NCI-H748 (cell line): ENCODE results near the gene PRDX6.
A peak's percentile ranks its signal among the peaks of the same experiment; 100 is the strongest.
"Not testable (repeated sequence)": the region's sequence is repeated elsewhere in the genome, so short reads cannot be mapped to it uniquely, and the experiment has no call there.

Source experiments
- DNase-seq: peaks from one replicate; lab custom pipeline; 2025; ENCODE audit not compliant: unreplicated experiment; lab: John Stamatoyannopoulos, UW

PRDX6 gene, protein sequence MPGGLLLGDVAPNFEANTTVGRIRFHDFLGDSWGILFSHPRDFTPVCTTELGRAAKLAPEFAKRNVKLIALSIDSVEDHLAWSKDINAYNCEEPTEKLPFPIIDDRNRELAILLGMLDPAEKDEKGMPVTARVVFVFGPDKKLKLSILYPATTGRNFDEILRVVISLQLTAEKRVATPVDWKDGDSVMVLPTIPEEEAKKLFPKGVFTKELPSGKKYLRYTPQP

GRCh38 chr1:173477286-173478093 lies at the start of gene PRDX6:
TSS of gene PRDX6 (plus strand) at chr1:173477335. CDS start at chr1:173477398, 63 bp downstream.
- DNase-seq, result peak; percentile 88

DNA sequence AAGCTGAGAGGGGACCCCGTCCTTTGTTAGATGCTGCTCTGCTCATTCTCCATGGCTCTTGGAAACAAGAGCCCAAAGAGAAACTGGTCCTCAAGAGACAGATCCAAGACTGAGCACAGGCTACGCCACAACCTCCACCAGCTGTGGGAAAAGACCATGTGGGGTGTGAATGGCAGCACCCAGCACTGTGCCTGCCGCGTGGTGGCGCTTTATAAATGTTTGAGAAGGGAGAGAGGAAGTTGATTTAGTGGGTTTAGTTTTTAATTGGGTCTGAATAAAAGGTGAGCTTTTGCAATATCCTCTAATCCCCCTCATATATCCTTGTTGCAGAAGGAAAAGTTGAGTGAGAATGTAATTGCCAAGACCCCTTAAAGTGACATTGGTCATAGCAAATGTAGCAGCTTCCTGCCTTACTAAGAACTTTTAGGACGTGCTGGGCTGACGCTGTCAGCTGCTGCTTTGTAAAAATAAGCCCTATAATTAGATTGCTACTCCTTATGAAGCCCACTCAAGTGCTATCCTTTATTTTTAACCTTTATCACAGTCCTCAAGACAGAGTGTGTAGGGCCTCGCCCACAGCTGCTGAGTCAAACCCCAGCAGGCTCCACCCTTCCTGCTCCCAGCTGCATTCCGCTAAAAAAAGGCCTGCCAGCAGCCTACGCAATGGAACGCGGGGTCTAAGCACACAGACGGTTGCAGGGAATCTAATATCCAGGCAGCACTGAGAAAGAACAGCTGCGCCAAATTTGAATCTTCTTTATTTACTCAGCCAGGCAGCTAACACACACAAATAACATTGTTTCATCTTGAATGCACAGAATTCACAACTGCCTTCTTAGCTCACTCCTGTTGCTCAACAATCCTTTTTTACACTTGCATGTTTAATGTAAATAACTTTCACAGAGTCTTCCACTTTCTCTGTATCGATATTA lies 47.4 kb upstream of the PRDX6 start:
- peak; percentile 24 for DNase-seq

DNA sequence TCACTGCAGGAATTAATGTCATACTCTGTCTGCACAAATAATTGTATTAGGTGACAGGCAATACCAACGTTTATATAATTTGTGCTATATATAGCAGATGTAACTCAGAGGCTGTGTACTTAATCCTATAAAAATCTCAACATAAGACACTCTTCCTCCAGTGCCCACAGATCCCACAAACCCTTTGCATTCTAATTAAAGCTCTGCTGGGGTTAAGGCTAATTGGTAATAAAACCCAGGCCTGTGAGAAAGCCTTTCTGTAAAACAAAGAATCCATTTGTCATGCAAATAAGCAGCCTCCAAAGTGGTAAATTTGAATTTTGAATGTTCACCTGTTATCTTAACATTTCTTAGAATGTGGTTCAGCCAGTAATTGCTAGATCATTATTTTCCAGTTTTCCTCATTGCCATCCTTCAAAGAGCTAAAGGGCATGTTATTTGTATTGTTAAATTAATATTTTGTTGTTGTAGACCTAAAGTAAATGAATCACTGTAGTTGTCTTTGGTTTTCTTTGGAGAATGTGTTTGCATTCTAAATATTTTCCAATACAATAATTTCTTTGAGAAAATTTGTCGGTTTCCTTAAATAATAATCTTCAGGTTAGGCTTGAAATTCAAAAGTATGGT lies 46.3 kb upstream of the PRDX6 start:
- no peak for DNase-seq

DNA sequence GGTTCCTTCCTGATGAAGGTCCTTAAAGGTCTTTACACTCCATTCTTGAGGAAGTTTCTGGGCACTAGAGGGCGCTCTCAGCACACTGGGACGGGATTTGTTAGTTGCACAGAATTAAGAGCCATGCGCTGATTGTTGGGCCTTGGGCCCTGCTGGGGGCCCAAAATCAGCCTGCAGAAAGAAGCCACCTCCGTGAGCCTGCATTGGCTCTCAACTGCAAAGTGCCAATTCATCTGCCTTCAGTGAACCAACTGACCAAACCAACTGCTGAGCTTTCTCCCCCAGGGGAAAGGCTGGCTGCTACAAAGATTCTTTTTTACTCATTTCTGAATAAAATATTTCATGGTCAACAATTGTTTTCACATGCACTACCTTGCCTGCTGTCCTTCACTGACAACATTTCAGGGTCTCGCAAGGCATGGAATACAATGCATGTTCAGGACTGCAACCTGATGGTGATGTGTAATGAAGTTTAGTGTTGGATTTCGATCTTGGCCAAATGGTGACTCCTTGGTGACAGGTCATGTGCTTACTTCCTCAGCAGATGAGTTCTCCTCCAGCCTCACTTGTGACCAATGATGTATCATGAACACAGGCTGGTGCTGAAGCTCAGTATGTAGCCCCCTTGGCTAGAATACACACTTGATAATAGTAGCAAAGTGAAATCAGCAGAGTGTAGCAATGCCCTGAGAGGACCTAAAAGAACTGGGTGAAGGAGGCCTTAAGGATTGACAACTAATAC lies 45.7 kb upstream of the PRDX6 start:
- peak; percentile 75 for DNase-seq

DNA sequence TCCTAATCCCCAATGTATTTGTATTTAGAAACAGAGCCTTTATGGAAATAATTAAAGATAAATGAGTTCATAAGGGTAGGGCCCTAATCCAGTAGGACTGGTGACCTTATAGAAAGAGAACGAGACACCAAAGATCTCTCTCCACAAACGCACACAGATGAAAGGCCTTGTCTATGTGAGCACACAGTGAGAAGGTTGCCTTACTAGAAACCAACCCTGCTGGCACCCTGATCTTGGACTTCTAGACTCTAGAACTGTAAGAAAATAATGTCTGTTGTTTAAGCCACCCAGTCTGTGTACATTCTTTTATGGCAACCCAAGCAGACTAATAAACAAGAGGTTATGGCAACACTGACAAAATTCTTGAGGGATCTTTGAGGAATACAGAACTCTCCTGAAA lies 44.8 kb upstream of the PRDX6 start:
- DNase-seq, result no peak

DNA sequence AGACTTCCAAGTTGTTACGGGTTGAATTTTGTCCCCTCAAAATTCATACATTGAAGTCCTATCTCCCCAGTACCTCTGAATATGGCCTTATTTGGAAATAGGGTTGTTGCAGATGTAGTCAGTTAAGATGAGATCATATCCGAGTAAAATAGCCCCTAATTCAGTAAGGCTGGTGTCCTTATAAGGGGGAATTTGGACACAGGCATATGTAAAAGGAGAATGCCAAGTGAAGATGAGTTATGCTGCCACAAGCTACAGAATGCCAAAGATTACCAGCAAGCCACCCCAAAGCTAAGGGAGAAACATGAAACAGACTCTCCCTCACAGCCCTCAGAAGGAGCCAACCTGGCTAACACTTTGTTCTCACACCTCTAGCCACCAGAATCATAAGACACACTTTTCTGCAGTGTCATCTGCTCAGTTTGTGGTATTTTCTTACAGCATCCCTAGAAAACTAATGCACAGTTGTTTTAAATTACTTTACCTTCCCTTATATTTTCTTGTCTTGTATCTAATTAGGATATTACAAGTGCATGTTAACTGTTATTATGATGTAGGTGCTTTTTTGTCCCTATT lies 43.3 kb upstream of the PRDX6 start:
- no peak for DNase-seq

GRCh38 chr1:173436841-173437428 lies 40.2 kb upstream of the PRDX6 start:
- DNase-seq, result no peak

GRCh38 chr1:173438675-173439074 lies 38.5 kb upstream of the PRDX6 start:
- no peak for DNase-seq

DNA sequence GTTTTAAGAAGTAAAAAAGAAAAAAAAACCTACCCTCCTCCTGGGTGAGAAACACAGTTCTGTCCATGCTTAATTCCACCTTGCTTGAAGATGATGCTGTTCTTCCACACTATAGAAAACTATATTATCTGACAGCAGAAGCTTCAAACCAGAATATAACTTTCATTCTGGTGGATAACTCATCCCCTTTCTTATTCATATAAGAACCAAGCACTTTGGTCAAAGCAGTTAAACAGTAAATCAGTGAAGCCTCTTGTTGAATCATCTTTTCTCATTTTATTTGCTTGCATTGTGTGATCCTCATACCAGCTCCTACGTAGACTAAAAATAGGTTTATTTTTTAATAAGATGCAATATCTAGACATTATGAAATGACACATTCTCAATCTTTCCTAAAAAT lies 36.7 kb upstream of the PRDX6 start:
- no peak for DNase-seq

GRCh38 chr1:173444757-173445156 lies 32.4 kb upstream of the PRDX6 start:
- no peak for DNase-seq

GRCh38 chr1:173445164-173445563 lies 32.0 kb upstream of the PRDX6 start:
- no peak for DNase-seq

DNA sequence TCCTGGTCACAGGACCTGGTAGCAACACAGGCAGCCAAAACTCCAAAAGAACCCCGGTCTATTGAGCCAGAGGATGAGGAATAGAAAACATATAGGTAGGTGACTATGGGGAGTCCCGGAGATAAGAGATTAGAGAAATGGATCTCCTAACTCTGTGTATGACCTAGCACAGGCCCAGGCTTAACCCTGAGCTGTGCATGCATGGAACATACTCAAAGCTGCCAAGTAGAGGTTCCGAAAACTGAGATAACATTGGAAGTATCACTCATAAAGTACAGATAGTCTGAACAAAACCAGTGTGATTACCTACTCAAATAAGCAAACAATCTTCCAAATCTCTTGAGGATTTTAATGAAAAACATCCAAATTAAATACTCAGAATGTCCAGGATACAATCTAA lies 31.5 kb upstream of the PRDX6 start:
- no peak for DNase-seq

DNA sequence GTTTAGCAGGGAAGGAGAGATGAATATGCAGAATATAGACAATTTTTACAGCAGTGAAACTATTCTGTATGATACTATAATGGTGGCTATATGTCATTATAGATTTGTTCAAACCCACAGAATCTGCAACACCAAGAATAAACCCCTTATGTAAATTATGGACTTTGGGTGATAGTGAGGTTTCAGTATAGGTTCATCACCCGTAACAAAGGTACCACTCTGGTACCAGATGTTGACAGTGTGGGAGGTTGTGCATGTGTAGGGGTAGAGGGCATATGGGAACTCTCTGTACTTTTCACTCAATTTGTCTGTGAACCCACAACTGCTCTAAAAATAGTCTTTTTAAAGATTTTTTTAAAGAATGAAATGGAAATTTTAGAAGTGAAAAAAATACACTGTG lies 29.9 kb upstream of the PRDX6 start:
- no peak for DNase-seq

DNA sequence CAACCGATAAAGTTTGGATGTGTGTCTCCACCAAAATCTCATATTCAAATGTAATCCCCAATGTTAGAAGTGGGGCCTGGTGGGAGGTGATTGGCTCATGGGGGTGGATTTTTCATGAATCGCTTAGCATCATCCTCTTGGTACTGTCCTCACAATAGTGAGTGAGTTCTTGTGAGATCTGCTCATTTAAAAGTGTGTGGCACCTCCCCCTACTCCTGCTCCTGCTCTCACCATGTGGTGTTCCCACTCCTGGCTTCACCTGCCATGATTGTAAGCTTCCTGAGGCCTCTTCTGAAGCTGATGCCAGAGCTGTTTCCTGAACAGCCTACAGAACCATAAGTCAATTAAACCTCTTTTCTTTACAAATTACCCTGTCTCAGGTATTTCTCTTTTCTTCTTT lies 28.2 kb upstream of the PRDX6 start:
- DNase-seq, result no peak

DNA sequence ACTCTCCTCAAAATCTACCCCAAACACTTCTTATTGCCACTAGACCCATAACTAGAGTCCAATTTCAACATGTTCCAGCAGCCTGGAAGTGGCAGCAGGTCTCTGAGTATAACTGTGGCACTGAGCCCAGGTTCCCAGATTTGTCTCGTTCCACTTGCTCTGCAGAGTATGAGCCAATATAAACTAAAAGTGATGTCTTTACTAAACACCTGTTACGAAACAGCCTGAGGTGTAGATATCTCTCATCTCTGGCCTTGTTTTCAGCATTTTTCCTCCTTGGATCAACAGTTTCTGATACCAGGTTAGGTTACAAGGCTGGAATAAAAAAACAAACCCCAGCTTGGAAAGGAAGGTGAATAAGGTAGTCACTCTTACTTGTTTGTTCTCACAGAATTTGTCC lies 25.2 kb upstream of the PRDX6 start:
- DNase-seq, result no peak

DNA sequence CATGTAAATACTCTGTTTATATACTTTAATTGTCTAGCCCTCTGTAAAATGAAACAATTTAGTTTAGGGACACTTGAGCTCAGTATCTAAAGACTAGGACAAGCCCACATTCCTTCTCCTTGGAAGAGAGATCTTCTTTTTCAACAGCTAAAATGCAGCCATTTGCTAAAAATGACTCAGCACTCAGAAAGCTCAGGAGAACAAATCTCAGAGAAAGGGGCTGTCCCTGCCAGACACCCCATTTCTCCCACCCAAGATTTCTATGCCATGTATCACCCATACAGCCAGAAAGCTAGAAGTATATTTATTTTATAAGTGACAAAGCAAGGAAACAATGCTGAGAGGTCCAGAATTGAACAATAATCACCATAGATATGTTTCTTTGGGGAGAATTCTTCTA lies 23.2 kb upstream of the PRDX6 start:
- no peak for DNase-seq

GRCh38 chr1:173454966-173455524 lies 22.1 kb upstream of the PRDX6 start:
- no peak for DNase-seq

DNA sequence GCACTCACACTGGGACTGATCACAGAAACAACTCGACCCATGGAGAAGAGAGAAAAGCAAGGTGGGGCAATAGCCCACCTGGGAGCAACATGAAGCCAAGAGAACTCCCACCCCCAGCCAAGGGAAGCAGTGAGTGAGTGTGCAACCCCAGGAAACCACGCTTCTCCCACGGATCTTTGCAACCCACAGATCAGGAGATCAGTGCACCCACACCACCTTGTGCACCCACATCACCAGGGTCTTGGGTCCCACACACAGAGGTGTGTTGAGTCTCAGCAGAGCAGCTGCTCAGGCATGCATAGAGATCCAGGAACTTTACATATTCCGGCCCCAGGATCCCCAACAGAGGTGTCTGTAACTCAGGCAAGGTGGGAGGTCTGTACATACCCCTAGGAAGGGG lies 17.2 kb upstream of the PRDX6 start:
- no peak for DNase-seq

- not testable (repeated sequence) for DNase-seq
These were observed 14.5 kb upstream of the PRDX6 start for GRCh38 chr1:173462666-173463065.
